Osteocyte (in vitro differentiated cells): Measurements from ENCODE around the gene MDM2. TPM values are rescaled to one million over a fixed set of nuclear protein-coding genes. Genes with fewer than 3 reads are reported as not detected.

Experiments used
- DNase-seq: peaks from one replicate; pipeline ENCODE4 v3.0.0; 2021; ENCODE audit warnings: mixed read lengths; ENCODE audit not compliant: unreplicated experiment; ENCODE audit errors: extremely low spot score
- H3K27ac Mint-ChIP-seq: one replicate; pipeline ENCODE4 v1.8.0; 2021; ENCODE audit warnings: mild to moderate bottlenecking, mixed read lengths; ENCODE audit not compliant: unreplicated experiment
- H3K27me3 Mint-ChIP-seq: one replicate; pipeline ENCODE4 v1.8.0; 2021; ENCODE audit warnings: mixed read lengths; ENCODE audit not compliant: unreplicated experiment
- H3K36me3 Mint-ChIP-seq: one replicate; pipeline ENCODE4 v1.8.0; 2021; ENCODE audit warnings: mixed read lengths; ENCODE audit not compliant: unreplicated experiment
- H3K4me1 Mint-ChIP-seq: one replicate; pipeline ENCODE4 v1.8.0; 2021; ENCODE audit warnings: mixed read lengths; ENCODE audit not compliant: unreplicated experiment
- H3K4me3 Mint-ChIP-seq: one replicate; pipeline ENCODE4 v1.8.0; 2021; ENCODE audit warnings: mild to moderate bottlenecking, moderate library complexity, mixed read lengths; ENCODE audit not compliant: unreplicated experiment
- H3K9me3 Mint-ChIP-seq: one replicate; pipeline ENCODE4 v1.8.0; 2021; ENCODE audit warnings: mixed read lengths; ENCODE audit not compliant: unreplicated experiment
- total RNA-seq: library from RNA; stranded (reverse); gene quantifications from 2 replicates; pipeline ENCODE4 v1.2.1, GENCODE V29; 2021
- TF ChIP-seq, protein P1 (sequence below): fragments of 200-600 bp; sonication (generic); IDR thresholded peaks from 2 replicates; pipeline ENCODE4 v1.5.0; 2021; ENCODE audit warnings: antibody characterized with exemption, mild to moderate bottlenecking, moderate library complexity

MDM2 gene
- total RNA-seq, 1 donor from 2014 or later: 131 TPM

- Mint-ChIP-seq H3K27ac (no peak overlapping the region), H3K4me1 (no peaks in the 10 kb centered on the region), H3K27me3 (peaks cover 8% of the 10 kb centered on the region), H3K9me3 (no peaks in the 10 kb centered on the region), H3K36me3 (no peaks in the 10 kb centered on the region), H3K4me3 (no peak overlapping the region)
- TF ChIP-seq, protein P1, sequence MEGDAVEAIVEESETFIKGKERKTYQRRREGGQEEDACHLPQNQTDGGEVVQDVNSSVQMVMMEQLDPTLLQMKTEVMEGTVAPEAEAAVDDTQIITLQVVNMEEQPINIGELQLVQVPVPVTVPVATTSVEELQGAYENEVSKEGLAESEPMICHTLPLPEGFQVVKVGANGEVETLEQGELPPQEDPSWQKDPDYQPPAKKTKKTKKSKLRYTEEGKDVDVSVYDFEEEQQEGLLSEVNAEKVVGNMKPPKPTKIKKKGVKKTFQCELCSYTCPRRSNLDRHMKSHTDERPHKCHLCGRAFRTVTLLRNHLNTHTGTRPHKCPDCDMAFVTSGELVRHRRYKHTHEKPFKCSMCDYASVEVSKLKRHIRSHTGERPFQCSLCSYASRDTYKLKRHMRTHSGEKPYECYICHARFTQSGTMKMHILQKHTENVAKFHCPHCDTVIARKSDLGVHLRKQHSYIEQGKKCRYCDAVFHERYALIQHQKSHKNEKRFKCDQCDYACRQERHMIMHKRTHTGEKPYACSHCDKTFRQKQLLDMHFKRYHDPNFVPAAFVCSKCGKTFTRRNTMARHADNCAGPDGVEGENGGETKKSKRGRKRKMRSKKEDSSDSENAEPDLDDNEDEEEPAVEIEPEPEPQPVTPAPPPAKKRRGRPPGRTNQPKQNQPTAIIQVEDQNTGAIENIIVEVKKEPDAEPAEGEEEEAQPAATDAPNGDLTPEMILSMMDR: peak; percentile 44
- DNase-seq: peak; percentile 17
Measured at GRCh38 chr12:68871921-68872320, 63.9 kb downstream of the MDM2 start.

DNA sequence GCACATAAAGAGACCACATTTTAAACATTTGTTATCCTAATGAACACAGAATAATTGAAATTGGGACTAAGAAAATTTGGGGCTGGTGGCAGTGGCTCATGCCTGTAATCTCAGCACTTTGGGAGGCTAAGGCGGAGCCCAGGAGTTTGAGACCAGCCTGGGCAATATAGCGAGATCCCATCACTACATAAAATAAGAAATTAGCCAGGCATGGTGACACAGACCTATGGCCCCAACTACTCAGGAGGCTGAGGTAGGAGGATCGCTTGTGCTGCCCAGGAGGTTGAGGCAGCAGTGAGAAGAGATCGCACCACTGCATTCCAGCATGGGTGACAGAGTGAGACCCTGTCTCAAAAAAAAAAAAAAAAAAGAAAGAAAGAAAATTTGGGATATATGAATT is 65.3 kb downstream of the MDM2 start:
- no peak overlapping the region for H3K27ac Mint-ChIP-seq
- TF ChIP-seq, protein P1: no peak
- peak; percentile 15 for DNase-seq
- peaks cover under 1% of the 10 kb centered on the region for H3K9me3 Mint-ChIP-seq
- H3K36me3 Mint-ChIP-seq: no peaks in the 10 kb centered on the region
- no peaks in the 10 kb centered on the region for H3K4me1 Mint-ChIP-seq
- peaks cover 12% of the 10 kb centered on the region for H3K27me3 Mint-ChIP-seq
- H3K4me3 Mint-ChIP-seq: no peak overlapping the region

DNA sequence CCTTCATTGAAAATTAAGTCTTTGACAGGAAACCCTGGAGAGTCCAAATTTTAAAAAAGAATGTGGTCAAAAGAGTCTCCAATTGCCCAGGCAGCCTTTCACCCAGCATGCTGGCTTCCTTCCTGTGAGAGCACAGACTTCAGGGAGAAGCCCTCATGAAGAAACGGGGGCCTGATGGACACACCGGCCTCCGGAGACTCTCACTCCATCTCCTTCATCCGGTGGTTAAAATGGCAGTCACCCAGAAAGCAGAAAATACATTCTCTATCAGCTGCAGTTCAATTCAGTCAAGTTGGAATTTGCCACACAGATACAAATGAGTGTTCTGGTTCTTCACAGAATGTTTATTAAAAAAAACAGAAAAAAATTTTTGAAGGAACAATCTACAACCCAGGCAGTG is 68.5 kb downstream of the MDM2 start:
- Mint-ChIP-seq H3K36me3 (no peaks in the 10 kb centered on the region), H3K4me3 (no peak overlapping the region), H3K27ac (no peak overlapping the region), H3K9me3 (peaks cover 5% of the 10 kb centered on the region), H3K27me3 (peaks cover 10% of the 10 kb centered on the region), H3K4me1 (no peaks in the 10 kb centered on the region)
- DNase-seq: peak; percentile 1
- TF ChIP-seq, protein P1: no peak

DNA sequence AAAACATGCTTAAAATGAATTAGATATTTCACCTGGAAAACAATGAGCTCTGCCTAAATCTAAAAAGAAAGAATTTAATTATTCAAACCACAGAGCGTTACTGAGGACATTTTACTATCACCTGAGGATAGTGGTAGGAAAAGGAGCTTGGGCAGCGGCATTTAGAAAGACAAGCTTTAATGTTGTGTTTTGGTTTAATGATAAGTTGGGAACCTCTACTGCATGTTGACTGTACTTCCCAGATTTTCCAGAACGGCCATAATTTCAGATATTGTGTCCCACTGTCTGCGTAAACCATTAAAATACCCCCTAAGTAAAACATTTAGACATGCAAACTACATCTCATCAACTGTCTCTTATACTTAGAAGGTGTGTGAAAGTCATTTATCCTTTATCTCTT is 69.6 kb downstream of the MDM2 start:
- H3K27ac Mint-ChIP-seq: no peak overlapping the region
- peaks cover 5% of the 10 kb centered on the region for H3K9me3 Mint-ChIP-seq
- TF ChIP-seq, protein P1: no peak
- no peaks in the 10 kb centered on the region for H3K4me1 Mint-ChIP-seq
- H3K4me3 Mint-ChIP-seq: no peak overlapping the region
- DNase-seq: no peak
- no peaks in the 10 kb centered on the region for H3K36me3 Mint-ChIP-seq
- peaks cover 9% of the 10 kb centered on the region for H3K27me3 Mint-ChIP-seq

DNA sequence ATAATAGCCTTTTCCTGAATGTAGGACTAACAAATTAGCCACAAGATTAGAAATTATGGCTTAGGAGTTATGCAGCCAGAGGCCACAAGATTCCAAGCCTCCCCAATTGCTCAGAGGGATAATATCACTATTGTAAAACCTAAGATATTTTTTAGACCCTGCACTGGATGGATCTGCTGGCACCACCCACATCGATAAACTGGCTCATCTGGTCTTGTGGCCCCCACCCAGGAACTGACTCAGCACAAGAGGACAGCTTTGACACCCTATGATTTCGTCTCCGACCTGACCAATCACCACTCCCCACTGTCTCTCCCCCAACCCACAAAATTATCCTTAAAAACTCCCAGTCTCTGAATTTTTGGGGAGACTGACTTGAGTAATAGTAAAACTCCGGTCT is 70.3 kb downstream of the MDM2 start:
- Mint-ChIP-seq H3K9me3 (peaks cover 5% of the 10 kb centered on the region), H3K27ac (no peak overlapping the region), H3K4me3 (no peak overlapping the region), H3K27me3 (peaks cover 11% of the 10 kb centered on the region), H3K4me1 (no peaks in the 10 kb centered on the region), H3K36me3 (no peaks in the 10 kb centered on the region)
- TF ChIP-seq, protein P1: no peak
- no peak for DNase-seq
